Type B pancreatic cell (in vitro differentiated cells): ENCODE measurements around the gene XRCC5. TPM values are rescaled to one million over a fixed set of nuclear protein-coding genes. Genes with fewer than 3 reads are reported as not detected.
A peak's percentile ranks its signal among the peaks of the same experiment; 100 is the strongest.

Experiments
- DNase-seq: peaks from one replicate; pipeline ENCODE4 v3.0.0; 2021; ENCODE audit warnings: mixed read lengths; ENCODE audit not compliant: unreplicated experiment; ENCODE audit errors: extremely low spot score
- H3K27ac Mint-ChIP-seq: 2 replicates; pipeline ENCODE4 v1.8.0; 2021; ENCODE audit warnings: mild to moderate bottlenecking, mixed read lengths
- H3K27me3 Mint-ChIP-seq: 2 replicates; pipeline ENCODE4 v1.8.0; 2021; ENCODE audit warnings: mixed read lengths
- H3K36me3 Mint-ChIP-seq: 2 replicates; pipeline ENCODE4 v1.8.0; 2021; ENCODE audit warnings: mixed read lengths
- H3K4me1 Mint-ChIP-seq: one replicate; pipeline ENCODE4 v1.8.0; 2021; ENCODE audit warnings: mixed read lengths; ENCODE audit not compliant: unreplicated experiment
- H3K4me3 Mint-ChIP-seq: 2 replicates; pipeline ENCODE4 v1.8.0; 2021; ENCODE audit warnings: mild to moderate bottlenecking, mixed read lengths
- H3K9me3 Mint-ChIP-seq: 2 replicates; pipeline ENCODE4 v1.8.0; 2021; ENCODE audit warnings: mixed read lengths
- CTCF ChIP-seq: fragments of 200-600 bp; sonication (generic); conservative IDR thresholded peaks from 2 replicates; pipeline ENCODE4 v1.5.0; 2021; ENCODE audit warnings: antibody characterized with exemption, mild to moderate bottlenecking
- total RNA-seq: library from RNA; stranded (reverse); gene quantifications from 2 replicates; pipeline ENCODE4 v1.2.1, GENCODE V29; 2021; ENCODE audit warnings: low replicate concordance

The XRCC5 gene
- total RNA-seq, 1 donor from 2014 or later: 349 TPM

DNA sequence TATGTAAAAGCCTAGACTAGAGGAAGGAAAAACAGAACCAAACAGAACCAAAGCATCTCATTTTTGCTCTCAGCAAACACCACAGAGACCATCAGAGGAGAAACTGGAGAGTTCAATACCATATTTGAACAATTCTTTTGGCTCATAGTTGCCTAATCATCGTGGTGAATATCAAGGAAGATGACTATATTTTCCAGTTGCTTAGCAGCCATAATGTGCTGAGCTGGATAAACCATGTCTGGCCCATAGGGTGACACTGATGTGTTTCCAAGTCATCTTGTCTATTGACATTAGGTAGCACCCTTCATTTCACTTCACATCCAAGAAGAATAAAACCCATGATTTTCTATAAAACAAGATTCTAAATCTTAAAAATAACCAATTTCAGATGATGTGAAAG, 5.9 kb upstream of the XRCC5 start:
- no peaks in the 10 kb centered on the region for H3K27me3 Mint-ChIP-seq
- H3K27ac Mint-ChIP-seq: no peak overlapping the region
- no peak for TF ChIP-seq CTCF
- no peak for DNase-seq
- peaks cover 9% of the 10 kb centered on the region for H3K4me1 Mint-ChIP-seq
- no peak overlapping the region for H3K4me3 Mint-ChIP-seq
- no peaks in the 10 kb centered on the region for H3K36me3 Mint-ChIP-seq
- H3K9me3 Mint-ChIP-seq: no peaks in the 10 kb centered on the region

DNA sequence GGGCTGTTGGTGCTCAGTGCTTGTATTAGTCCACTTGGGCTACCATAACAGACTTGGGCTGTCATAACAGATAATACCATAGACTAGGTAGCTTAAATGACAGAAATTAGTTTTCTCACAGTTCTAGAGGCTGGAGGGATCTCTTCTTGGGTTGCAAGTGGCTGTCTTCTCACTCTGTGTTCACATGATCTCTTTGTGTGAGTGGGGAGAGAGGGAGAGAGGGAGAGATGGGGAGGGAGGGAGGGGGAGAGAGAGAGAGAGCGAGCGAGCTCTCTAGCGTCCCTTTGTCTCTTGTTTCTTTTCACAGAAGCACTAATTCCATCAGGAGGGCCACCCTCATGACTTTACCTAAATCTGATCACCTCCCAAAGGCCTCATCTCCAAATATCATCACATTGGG, 4.5 kb upstream of the XRCC5 start:
- Mint-ChIP-seq H3K27ac (no peak overlapping the region), H3K27me3 (no peaks in the 10 kb centered on the region), H3K9me3 (no peaks in the 10 kb centered on the region), H3K4me3 (no peak overlapping the region), H3K36me3 (peaks cover 5% of the 10 kb centered on the region), H3K4me1 (peaks cover 19% of the 10 kb centered on the region)
- TF ChIP-seq CTCF: no peak
- no peak for DNase-seq

DNA sequence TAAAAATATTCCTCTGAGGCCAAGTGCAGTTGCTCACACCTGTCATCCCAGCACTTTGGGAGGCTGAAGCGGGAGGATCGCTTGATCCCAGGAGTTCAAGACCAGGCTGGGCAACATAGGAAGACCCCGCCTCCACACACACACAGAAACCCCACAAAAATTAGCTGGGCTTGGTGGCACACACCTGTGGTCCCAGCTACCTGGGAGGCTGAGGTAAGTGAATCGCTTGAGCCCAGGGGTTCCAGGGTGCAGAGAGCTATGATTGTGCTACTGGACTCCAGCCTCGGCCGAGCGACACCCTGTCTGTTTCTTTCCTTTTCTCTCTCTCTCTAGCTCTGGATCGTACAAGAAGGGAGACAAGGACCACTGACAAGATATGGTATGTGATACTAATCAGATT, 1.8 kb upstream of the XRCC5 start:
- Mint-ChIP-seq H3K4me3 (peak overlapping the region; percentile 100), H3K27me3 (no peaks in the 10 kb centered on the region), H3K9me3 (no peaks in the 10 kb centered on the region), H3K36me3 (peaks cover 13% of the 10 kb centered on the region), H3K27ac (peak overlapping the region; percentile 99), H3K4me1 (peaks cover 37% of the 10 kb centered on the region)
- no peak for TF ChIP-seq CTCF
- no peak for DNase-seq

GRCh38 chr2:216107760-216108159, 1.4 kb upstream of the XRCC5 start:
- peak overlapping the region; percentile 99 for H3K27ac Mint-ChIP-seq
- peaks cover 17% of the 10 kb centered on the region for H3K36me3 Mint-ChIP-seq
- H3K4me1 Mint-ChIP-seq: peaks cover 39% of the 10 kb centered on the region
- DNase-seq: no peak
- TF ChIP-seq CTCF: no peak
- H3K27me3 Mint-ChIP-seq: no peaks in the 10 kb centered on the region
- peak overlapping the region; percentile 100 for H3K4me3 Mint-ChIP-seq
- no peaks in the 10 kb centered on the region for H3K9me3 Mint-ChIP-seq

GRCh38 chr2:216108310-216108966, 710 bp upstream of the XRCC5 start:
- peak overlapping the region; percentile 100 for H3K4me3 Mint-ChIP-seq
- TF ChIP-seq CTCF: no peak
- peaks cover 24% of the 10 kb centered on the region for H3K36me3 Mint-ChIP-seq
- peaks cover 45% of the 10 kb centered on the region for H3K4me1 Mint-ChIP-seq
- no peaks in the 10 kb centered on the region for H3K27me3 Mint-ChIP-seq
- no peak for DNase-seq
- H3K27ac Mint-ChIP-seq: peak overlapping the region; percentile 99
- H3K9me3 Mint-ChIP-seq: no peaks in the 10 kb centered on the region
